Activated naive CD4-positive, alpha-beta T cell treated with anti-CD3 and anti-CD28 coated beads, Interleukin-2, amount 10 ng/mL, durations not matched to agents 7 days and 5 days (primary cell): ENCODE measurements around the gene ASTL.

Experiments used
- CTCF ChIA-PET: fragments of 350-600 bp; sonication (Branson Sonifier 250); formaldehyde crosslinking; loops from one replicate; lab custom pipeline; 2021; ENCODE audit warnings: antibody characterized with exemption; lab: Charles Lee
- DNase-seq: peaks from one replicate; pipeline ENCODE4 v3.0.0-alpha.2; 2020
- H3K27ac Mint-ChIP-seq: one replicate; pipeline ENCODE4 v1.8.0; 2021; ENCODE audit warnings: mild to moderate bottlenecking, moderate library complexity, mixed read lengths
- H3K27me3 Mint-ChIP-seq: one replicate; pipeline ENCODE4 v1.8.0; 2021; ENCODE audit warnings: mild to moderate bottlenecking, mixed read lengths
- H3K36me3 Mint-ChIP-seq: one replicate; pipeline ENCODE4 v1.8.0; 2021; ENCODE audit warnings: mixed read lengths
- H3K4me1 Mint-ChIP-seq: one replicate; pipeline ENCODE4 v1.8.0; 2021; ENCODE audit warnings: mixed read lengths
- H3K4me3 Mint-ChIP-seq: one replicate; pipeline ENCODE4 v1.8.0; 2021; ENCODE audit warnings: mild to moderate bottlenecking, moderate library complexity, mixed read lengths
- H3K9me3 Mint-ChIP-seq: one replicate; pipeline ENCODE4 v1.8.0; 2021; ENCODE audit warnings: mixed read lengths

ASTL gene

GRCh38 chr2:96105994-96106715 lies 32.1 kb downstream of the ASTL start:
- Mint-ChIP-seq H3K4me3 (no peak overlapping the region), H3K36me3 (no peaks in the 10 kb centered on the region), H3K4me1 (no peaks in the 10 kb centered on the region), H3K9me3 (peaks cover 13% of the 10 kb centered on the region), H3K27ac (no peak overlapping the region), H3K27me3 (peaks cover 36% of the 10 kb centered on the region)
- DNase-seq, result no peak
- CTCF ChIA-PET, result interaction anchor here (1.2 kb wide), 1 partner anchor 84 kb away, joined by 3 read pairs; no protein-coding TSS in a partner anchor

GRCh38 chr2:96105152-96105915 lies 33.0 kb downstream of the ASTL start:
- CTCF ChIA-PET, result interaction anchor here (1.2 to 2.6 kb wide), 3 partner anchors 12 to 83 kb away, joined by 3 to 6 read pairs (median 3); no protein-coding TSS in a partner anchor
- H3K4me3 Mint-ChIP-seq, result no peak overlapping the region

GRCh38 chr2:96104487-96104861 lies 33.8 kb downstream of the ASTL start:
- DNase-seq, result peak; percentile 18
- Mint-ChIP-seq H3K4me1 (no peaks in the 10 kb centered on the region), H3K36me3 (no peaks in the 10 kb centered on the region), H3K27ac (no peak overlapping the region), H3K27me3 (peaks cover 32% of the 10 kb centered on the region), H3K4me3 (no peak overlapping the region), H3K9me3 (peaks cover 13% of the 10 kb centered on the region)
- CTCF ChIA-PET, result interaction anchor here (1.2 to 2.6 kb wide), 2 partner anchors 13 to 69 kb away, joined by 3 to 6 read pairs; no protein-coding TSS in a partner anchor

More at GRCh38 chr2:96105152-96105915, 33.0 kb downstream of the ASTL start:
- H3K27ac Mint-ChIP-seq, result peak overlapping the region; percentile 49
- H3K36me3 Mint-ChIP-seq, result no peaks in the 10 kb centered on the region
- H3K9me3 Mint-ChIP-seq, result peaks cover 13% of the 10 kb centered on the region
- H3K27me3 Mint-ChIP-seq, result peaks cover 34% of the 10 kb centered on the region
- no peaks in the 10 kb centered on the region for H3K4me1 Mint-ChIP-seq
- peak; percentile 2 for DNase-seq

- Mint-ChIP-seq H3K9me3 (peaks cover 13% of the 10 kb centered on the region), H3K4me3 (no peak overlapping the region)
Measured at GRCh38 chr2:96103761-96104486, 34.4 kb downstream of the ASTL start.

GRCh38 chr2:96103187-96103601 lies 35.1 kb downstream of the ASTL start:
- Mint-ChIP-seq H3K36me3 (no peaks in the 10 kb centered on the region), H3K27ac (no peak overlapping the region), H3K9me3 (peaks cover 13% of the 10 kb centered on the region), H3K4me3 (no peak overlapping the region), H3K27me3 (peaks cover 22% of the 10 kb centered on the region), H3K4me1 (no peaks in the 10 kb centered on the region)
- DNase-seq, result peak; percentile 19
- CTCF ChIA-PET, result interaction anchor here (2.6 kb wide), 1 partner anchor 14 kb away, joined by 6 read pairs; no protein-coding TSS in a partner anchor

More at GRCh38 chr2:96103761-96104486, 34.4 kb downstream of the ASTL start:
- CTCF ChIA-PET, result interaction anchor here (1.2 to 2.6 kb wide), 2 partner anchors 13 to 70 kb away, joined by 3 to 6 read pairs; no protein-coding TSS in a partner anchor
- Mint-ChIP-seq H3K4me1 (no peaks in the 10 kb centered on the region), H3K27me3 (peaks cover 26% of the 10 kb centered on the region), H3K36me3 (no peaks in the 10 kb centered on the region), H3K27ac (no peak overlapping the region)
- peak; percentile 14 for DNase-seq

- Mint-ChIP-seq H3K4me3 (no peak overlapping the region), H3K27me3 (peaks cover 17% of the 10 kb centered on the region), H3K4me1 (no peaks in the 10 kb centered on the region), H3K9me3 (peaks cover 13% of the 10 kb centered on the region), H3K27ac (no peak overlapping the region), H3K36me3 (no peaks in the 10 kb centered on the region)
- peak; percentile 14 for DNase-seq
- CTCF ChIA-PET, result interaction anchor here (1.2 to 2.6 kb wide), 3 partner anchors 13 to 80 kb away, joined by 3 to 6 read pairs (median 5); partner anchors contain the start of gene ADRA2B
Measured at GRCh38 chr2:96102596-96103186, 35.6 kb downstream of the ASTL start.

GRCh38 chr2:96100893-96101304 lies 37.4 kb downstream of the ASTL start:
- Mint-ChIP-seq H3K9me3 (peaks cover 12% of the 10 kb centered on the region), H3K36me3 (no peaks in the 10 kb centered on the region), H3K27ac (no peak overlapping the region), H3K4me3 (no peak overlapping the region), H3K4me1 (no peaks in the 10 kb centered on the region), H3K27me3 (peaks cover 15% of the 10 kb centered on the region)
- DNase-seq, result peak; percentile 10
- CTCF ChIA-PET, result interaction anchor here (1.6 kb wide), 1 partner anchor 15 kb away, joined by 5 read pairs; the partner anchor contains the start of gene ADRA2B

GRCh38 chr2:96099861-96100798 lies 38.2 kb downstream of the ASTL start:
- Mint-ChIP-seq H3K36me3 (no peaks in the 10 kb centered on the region), H3K9me3 (peaks cover 4% of the 10 kb centered on the region), H3K27ac (no peak overlapping the region), H3K27me3 (peaks cover 8% of the 10 kb centered on the region), H3K4me1 (no peaks in the 10 kb centered on the region), H3K4me3 (no peak overlapping the region)
- DNase-seq, result peak; percentile 13
- CTCF ChIA-PET, result no interaction called here

- CTCF ChIA-PET, result no interaction called here
- Mint-ChIP-seq H3K36me3 (no peaks in the 10 kb centered on the region), H3K4me1 (no peaks in the 10 kb centered on the region), H3K27me3 (peaks cover 6% of the 10 kb centered on the region), H3K9me3 (no peaks in the 10 kb centered on the region), H3K27ac (no peak overlapping the region), H3K4me3 (no peak overlapping the region)
- peak; percentile 15 for DNase-seq
Measured at GRCh38 chr2:96098900-96099590, 39.3 kb downstream of the ASTL start.

- H3K4me3 Mint-ChIP-seq, result no peak overlapping the region
- no peaks in the 10 kb centered on the region for H3K4me1 Mint-ChIP-seq
- CTCF ChIA-PET, result no interaction called here
- DNase-seq, result no peak
- H3K36me3 Mint-ChIP-seq, result no peaks in the 10 kb centered on the region
- no peak overlapping the region for H3K27ac Mint-ChIP-seq
- H3K9me3 Mint-ChIP-seq, result no peaks in the 10 kb centered on the region
- peaks cover 15% of the 10 kb centered on the region for H3K27me3 Mint-ChIP-seq
Measured at GRCh38 chr2:96097951-96098823, 40.1 kb downstream of the ASTL start.

GRCh38 chr2:96097441-96097840 lies 40.9 kb downstream of the ASTL start:
- H3K36me3 Mint-ChIP-seq, result no peaks in the 10 kb centered on the region
- no peak overlapping the region for H3K4me3 Mint-ChIP-seq
- CTCF ChIA-PET, result no interaction called here
- H3K9me3 Mint-ChIP-seq, result no peaks in the 10 kb centered on the region
- peaks cover 19% of the 10 kb centered on the region for H3K27me3 Mint-ChIP-seq
- no peak for DNase-seq
- no peak overlapping the region for H3K27ac Mint-ChIP-seq
- H3K4me1 Mint-ChIP-seq, result no peaks in the 10 kb centered on the region
